GM23248 (cell line): Measurements from ENCODE around the gene ADPGK.
"Not testable (repeated sequence)": the region's sequence is repeated elsewhere in the genome, so short reads cannot be mapped to it uniquely, and the experiment has no call there.

Experiments used
- EZH2 ChIP-seq: fragments of 200-600 bp; sonication (generic); IDR thresholded peaks from 2 replicates; pipeline ENCODE4 v1.6.1; 2018; ENCODE audit warnings: antibody characterized with exemption, mild to moderate bottlenecking; ENCODE audit not compliant: insufficient read depth, poor library complexity, severe bottlenecking
- EZH2phosphoT487 ChIP-seq: fragments of 200-600 bp; sonication (generic); IDR thresholded peaks from 2 replicates; pipeline ENCODE4 v1.6.1; 2018; ENCODE audit warnings: antibody characterized with exemption, moderate library complexity, mild to moderate bottlenecking, low read depth; ENCODE audit not compliant: insufficient read depth

- not testable (repeated sequence) for TF ChIP-seq EZH2, EZH2phosphoT487
These were observed 57.7 kb downstream of the ADPGK start for GRCh38 chr15:72725851-72726250.
